K562 (cell line): ENCODE measurements around the gene CLNK. TPM values are rescaled to one million over a fixed set of nuclear protein-coding genes. Genes with fewer than 3 reads are reported as not detected.

Source experiments
- ATAC-seq: fragments of 200-7000 bp; cut with Tn5 transposase; 3 replicates; pipeline ENCODE4 v1.9.1; 2020; ENCODE audit warnings: moderate library complexity
- BruUV-seq: library from RNA; stranded (reverse); fragments of 400-500 nt; replicated peaks from 2 replicates; lab custom pipeline; 2021; lab: Mats Ljungman, UMichigan
- CTCF ChIA-PET: fragments of 300-600 bp; formaldehyde crosslinking; extraction: SDS; loops from one replicate; lab custom pipeline; 2021; ENCODE audit warnings: low intra/inter-chr PET ratio; lab: Yijun Ruan, JAX
- POLR2A ChIA-PET: fragments of 300-600, 350-650 bp; sonication (Branson Sonifier 250); formaldehyde crosslinking; extraction: SDS; loops from one replicate; lab custom pipeline; 2021; ENCODE audit warnings: antibody characterized with exemption, inconsistent platforms; lab: Yijun Ruan, JAX
- DNase-seq, 4 experiments: peaks; one replicate each; pipeline versions ENCODE4 v3.0.0 to v3.0.0-alpha.2; 2011 to 2018; ENCODE audit warnings: low spot score in 3 of 4, mixed read lengths in 3 of 4; ENCODE audit errors: extremely low read depth in 1 of 4
- FAIRE-seq: peaks from 2 replicates; lab custom pipeline; 2011; peaks lifted over from hg19 to GRCh38; lab: Jason Lieb, UNC
- H2AFZ ChIP-seq: 2 replicates; pipeline ENCODE4 v1.6.0; 2011; ENCODE audit warnings: low read depth, low read length, control low read depth, inconsistent platforms
- H3K27ac ChIP-seq: fragments of 200-600 bp; 3 replicates; pipeline ENCODE4 v1.8.0; 2011; ENCODE audit warnings: low read depth, mild to moderate bottlenecking, control low read depth, inconsistent platforms, low read length, moderate library complexity, mixed read lengths; ENCODE audit errors: extremely low read depth
- H3K27me3 ChIP-seq, 2 experiments: fragments of 300-600 bp in 1 of 2; 2 replicates in 1 of 2; 3 replicates in 1 of 2; pipeline versions ENCODE4 v1.6.0 to v1.8.0; 2011; ENCODE audit warnings: inconsistent platforms in 2 of 2, low read length in 2 of 2, mild to moderate bottlenecking in 1 of 2, mixed read lengths in 1 of 2, moderate library complexity in 1 of 2; ENCODE audit not compliant: control insufficient read depth in 2 of 2, insufficient read depth in 2 of 2
- H3K36me3 ChIP-seq: fragments of 300-600 bp; 3 replicates; pipeline ENCODE4 v1.8.0; 2011; ENCODE audit warnings: mild to moderate bottlenecking, low read length, inconsistent platforms; ENCODE audit not compliant: control insufficient read depth, insufficient read depth
- H3K4me1 ChIP-seq, 2 experiments: fragments of 200-600 bp in 1 of 2; replicated peaks in 1 of 2; 2 replicates in 1 of 2; 3 replicates in 1 of 2; pipeline versions ENCODE4 v1.5.1 to v1.8.0; 2011; ENCODE audit warnings: inconsistent platforms in 2 of 2, low read length in 2 of 2, mild to moderate bottlenecking in 1 of 2, mixed read lengths in 1 of 2, moderate library complexity in 1 of 2; ENCODE audit not compliant: control insufficient read depth in 2 of 2, insufficient read depth in 2 of 2
- H3K4me2 ChIP-seq: 2 replicates; pipeline ENCODE4 v1.6.1; 2011; ENCODE audit warnings: low read length, control low read depth, inconsistent platforms, mixed read lengths; ENCODE audit not compliant: insufficient read depth
- H3K4me3 ChIP-seq: fragments of 200-600 bp; sonication (generic), shearing (Covaris generic); 2 replicates; pipeline ENCODE4 v1.5.1; 2016; ENCODE audit warnings: control low read depth, inconsistent platforms
- H3K79me2 ChIP-seq: fragments of 200-600 bp; 3 replicates; pipeline ENCODE4 v1.8.0; 2011; ENCODE audit warnings: low read length, inconsistent platforms; ENCODE audit not compliant: control insufficient read depth, insufficient read depth
- H3K9ac ChIP-seq, 2 experiments: 2 replicates each; pipeline versions ENCODE4 v1.6.0 to v1.6.1; 2011; ENCODE audit warnings: low read depth in 2 of 2, low read length in 2 of 2, control low read depth in 1 of 2, inconsistent platforms in 1 of 2, mild to moderate bottlenecking in 1 of 2, mixed read lengths in 1 of 2; ENCODE audit not compliant: insufficient read depth in 1 of 2
- H3K9me1 ChIP-seq: one replicate; pipeline ENCODE4 v1.6.0; 2011; ENCODE audit warnings: inconsistent platforms, mild to moderate bottlenecking, low read length, moderate library complexity; ENCODE audit not compliant: control insufficient read depth, insufficient read depth
- H3K9me3 ChIP-seq: replicated peaks from 2 replicates; pipeline ENCODE4 v1.5.1; 2011; ENCODE audit warnings: low read depth, low read length, inconsistent platforms; ENCODE audit not compliant: control insufficient read depth, insufficient read depth
- H4K20me1 ChIP-seq: replicated peaks from 2 replicates; pipeline ENCODE4 v1.6.1; 2011; ENCODE audit warnings: low read length, inconsistent platforms, mixed read lengths; ENCODE audit not compliant: control insufficient read depth, insufficient read depth
- ETV1 ChIP-seq: fragments of 450-650 bp; conservative IDR thresholded peaks from 2 replicates; pipeline ENCODE4 v1.6.1; 2016; ENCODE audit warnings: missing genetic modification characterization, control low read depth, low read depth, missing compliant biosample characterization
- HDAC1 ChIP-seq, 2 experiments: fragments of 450-650 bp; IDR thresholded peaks; 2 replicates each; pipeline ENCODE4 v1.6.1; 2016 to 2017; ENCODE audit warnings: inconsistent platforms in 1 of 2, mild to moderate bottlenecking in 1 of 2, moderate library complexity in 1 of 2
- PRPF4 ChIP-seq: fragments of 200-400 bp; formaldehyde crosslinking; IDR thresholded peaks from one replicate; pipeline ENCODE4 v1.6.1; 2017; ENCODE audit warnings: low read length, low read depth, mild to moderate bottlenecking; ENCODE audit not compliant: insufficient read depth, poor library complexity, severe bottlenecking
- SMARCE1 ChIP-seq: fragments of 450-650 bp; IDR thresholded peaks from 2 replicates; pipeline ENCODE4 v1.7.1; 2016; ENCODE audit warnings: mild to moderate bottlenecking
- WGBS: fragments of 100-300 bp; shearing (Covaris generic); methylation state at CpG from one replicate; pipeline ENCODE4 v1.1.6; 2016; ENCODE audit warnings: low coverage, mixed read lengths; ENCODE audit not compliant: insufficient coverage; ENCODE audit errors: missing lambda C conversion rate; 5-methylcytosine and 5-hydroxymethylcytosine counted together
- in situ Hi-C: fragments of 300-500 bp; cut with MboI; formaldehyde crosslinking; loops from 4 replicates; pipeline ENCODE4 v1.15.0; 2018; ENCODE audit warnings: inconsistent platforms, mixed read lengths
- intact Hi-C: fragments of 100-400 bp; cut with micrococcal nuclease; formaldehyde crosslinking; loops from 2 replicates; pipeline ENCODE4 v1.14.2; 2022
- polyA plus RNA-seq, 8 experiments: library from polyadenylated mRNA; depleted of rRNA in 4 of 8; stranded (reverse) in 5 of 8; unstranded in 3 of 8; fragments of >200 nt; fragmentation: Nextera tagmentation in 2 of 8; fragmentation: Illumina TruSeq in 1 of 8; extraction: Ambion mirVana in 2 of 8; extraction: Trizol in 1 of 8; gene quantifications; 2 replicates each; pipeline versions ENCODE4 v1.2.1 to v1.2.3, GENCODE V29; 2011 to 2014; ENCODE audit warnings: inconsistent platforms in 1 of 8, missing spikeins in 1 of 8
- total RNA-seq, 7 experiments: library from RNA; depleted of rRNA in 6 of 7; stranded (reverse); fragments of >200 nt in 6 of 7; fragmentation: Illumina TruSeq in 2 of 7; extraction: Trizol in 2 of 7; gene quantifications; 2 replicates each; pipeline versions ENCODE4 v1.2.1 to v1.2.3, GENCODE V29; 2011 to 2021; ENCODE audit warnings: low replicate concordance in 1 of 7
- TF ChIP-seq, protein P1 (sequence below): fragments of 450-650 bp; conservative IDR thresholded peaks from 2 replicates; pipeline ENCODE4 v1.6.1; 2016; ENCODE audit warnings: missing genetic modification characterization, low read depth, mild to moderate bottlenecking, missing compliant biosample characterization, moderate library complexity
- TF ChIP-seq, protein P2 (sequence below), 2 experiments: fragments of 450-650 bp in 1 of 2; sonication (generic) in 1 of 2; formaldehyde crosslinking in 1 of 2; IDR thresholded peaks in 1 of 2; conservative IDR thresholded peaks in 1 of 2; 2 replicates each; pipeline versions ENCODE4 v1.6.1 to v1.8.1; 2016 to 2023; ENCODE audit warnings: mild to moderate bottlenecking in 2 of 2, moderate library complexity in 2 of 2, inconsistent platforms in 1 of 2, missing genetic modification reagents in 1 of 2

The CLNK gene
- total and polyA plus RNA-seq, 9 of the 15 experiments (the other 6 are each of a cell fraction or from before 2014, with no cell fraction given), result not detected

DNA sequence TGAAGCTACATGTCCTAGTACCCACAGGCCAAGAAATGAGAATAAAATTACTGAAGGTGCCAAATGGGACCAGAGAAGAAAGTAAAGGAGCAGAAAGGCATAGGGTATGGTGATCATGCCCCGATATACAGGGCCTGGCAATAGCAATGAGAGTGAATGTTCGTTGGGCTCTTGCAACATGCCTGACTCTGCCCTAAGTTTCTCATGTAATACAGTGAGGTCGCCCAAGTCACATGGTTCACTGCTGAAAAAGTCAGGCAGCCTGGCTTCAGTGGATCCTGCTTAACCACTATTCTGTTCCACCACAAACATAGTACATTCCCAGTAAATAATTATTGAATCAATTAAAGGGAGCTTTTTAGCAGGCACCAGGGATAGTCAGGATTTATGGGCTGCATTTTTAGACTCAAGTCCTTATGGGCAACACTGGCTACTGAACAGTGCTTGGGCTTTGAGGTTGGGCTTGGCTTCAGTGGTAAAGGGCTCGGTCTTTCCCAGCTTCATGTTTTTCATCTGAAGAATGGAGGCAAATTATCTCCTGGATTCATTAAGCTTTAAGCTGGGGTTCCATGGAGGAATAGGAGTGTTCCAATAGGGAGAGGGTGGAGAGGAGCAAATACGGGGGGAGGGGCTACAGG, 160.3 kb downstream of the CLNK start:
- Histone ChIP-seq H3K4me3 (no peak overlapping the region), H3K9ac (no peak overlapping the region), H3K9me3 (no peaks in the 10 kb centered on the region), H3K27ac (no peak overlapping the region), H3K4me2 (no peak overlapping the region), H3K4me1 (no peaks in the 10 kb centered on the region; a peak in 2 of 5 replicates), H3K36me3 (no peaks in the 10 kb centered on the region), H3K27me3 (no peaks in the 10 kb centered on the region; a peak in 1 of 5 replicates), H3K79me2 (no peaks in the 10 kb centered on the region), H3K9me1 (no peaks in the 10 kb centered on the region), H4K20me1 (no peaks in the 10 kb centered on the region), H2AFZ (no peak overlapping the region)
- ChIA-PET CTCF (no interaction called here), POLR2A (interaction anchor here (1.5 kb wide), 1 partner anchor 21 kb away, joined by 3 read pairs; no protein-coding TSS in a partner anchor)
- TF ChIP-seq ETV1 (tag) (no peak), SMARCE1 (no peak), PRPF4 (no peak), HDAC1 (IDR thresholded peaks at IDR 0.05) (no peak)
- TF ChIP-seq, protein P1, sequence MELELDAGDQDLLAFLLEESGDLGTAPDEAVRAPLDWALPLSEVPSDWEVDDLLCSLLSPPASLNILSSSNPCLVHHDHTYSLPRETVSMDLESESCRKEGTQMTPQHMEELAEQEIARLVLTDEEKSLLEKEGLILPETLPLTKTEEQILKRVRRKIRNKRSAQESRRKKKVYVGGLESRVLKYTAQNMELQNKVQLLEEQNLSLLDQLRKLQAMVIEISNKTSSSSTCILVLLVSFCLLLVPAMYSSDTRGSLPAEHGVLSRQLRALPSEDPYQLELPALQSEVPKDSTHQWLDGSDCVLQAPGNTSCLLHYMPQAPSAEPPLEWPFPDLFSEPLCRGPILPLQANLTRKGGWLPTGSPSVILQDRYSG, result no peak
- TF ChIP-seq, protein P2, sequence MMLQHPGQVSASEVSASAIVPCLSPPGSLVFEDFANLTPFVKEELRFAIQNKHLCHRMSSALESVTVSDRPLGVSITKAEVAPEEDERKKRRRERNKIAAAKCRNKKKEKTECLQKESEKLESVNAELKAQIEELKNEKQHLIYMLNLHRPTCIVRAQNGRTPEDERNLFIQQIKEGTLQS (IDR thresholded peaks at IDR 0.05), result no peak
- TF ChIP-seq, protein P2 (CRISPR knock-in tag; conservative IDR thresholded peaks at IDR 0.05), result no peak
- intact Hi-C loops (no loop called here), in situ Hi-C loops (loop anchor here (10.0 kb wide), 1 partner anchor 60 kb away; no protein-coding TSS in a partner anchor)
- no TSS peak for BruUV-seq
- WGBS, result 7% methylated on average over 5 of the region's 5 CpGs
- ATAC-seq (no peak), FAIRE-seq (no peak), DNase-seq (no peak)
